ENCODE results near the gene HNRNPH2. TPM values are rescaled to one million over a fixed set of nuclear protein-coding genes. Genes with fewer than 3 reads are reported as not detected.

The HNRNPH2 gene
- polyA plus RNA-seq, 1 of the 3 experiments (the other 2 are of a cell fraction): 32.5 TPM

GRCh38 chrX:101395789-101396188 is 12.2 kb upstream of the HNRNPH2 start:
- 100% methylated on average over 1 of the region's 1 CpG for WGBS (ENCODE audit: low lambda C conversion rate)
- ChIA-PET POLR2A (interaction anchor here (1.0 kb wide), 1 partner anchor 298 kb away, joined by 4 read pairs; the partner anchor contains the start of gene CENPI), CTCF (no interaction called here)
- peaks cover 5% of the 10 kb centered on the region for H4K20me1 ChIP-seq (ENCODE audit: insufficient read depth)
- no peak for TF ChIP-seq SIN3A (IDR thresholded peaks at IDR 0.05; ENCODE audit: borderline replicate concordance, low read depth, low read length)
- no peak overlapping the region for H3K4me2 ChIP-seq
- no peak for DNase-seq
- no peak overlapping the region for H3K9ac ChIP-seq
- H3K9me2 ChIP-seq: no peaks in the 10 kb centered on the region
- no peaks in the 10 kb centered on the region for H3K27me3 ChIP-seq (ENCODE audit: insufficient read depth)
- H3K4me3 ChIP-seq (ENCODE audit: low read depth in 2 of 2, low read length in 1 of 2): no peak overlapping the region
- H3K9me3 ChIP-seq: no peaks in the 10 kb centered on the region
- H3K27ac ChIP-seq (ENCODE audit: low read depth in 2 of 2, low read length in 1 of 2): no peak overlapping the region
- H3K79me2 ChIP-seq (ENCODE audit: insufficient read depth): peaks cover 22% of the 10 kb centered on the region; the same call in 1 of the 2 replicates
- H3K4me1 ChIP-seq (ENCODE audit: control insufficient read depth in 1 of 2, insufficient read depth in 2 of 2, low read depth in 1 of 2, low read length in 1 of 2): peaks cover 4 to 10% of the 10 kb centered on the region in 2 experiments; a peak in 2 of 4 replicates
- peaks cover 35 to 37% of the 10 kb centered on the region in 2 experiments for H3K36me3 ChIP-seq (replicated peaks in 1 of 2; ENCODE audit: control insufficient read depth in 1 of 2, insufficient read depth in 2 of 2, low read length in 1 of 2)
- H3F3A ChIP-seq (replicated peaks; ENCODE audit: insufficient read depth): peaks cover 39% of the 10 kb centered on the region
- no peak overlapping the region for H2AFZ ChIP-seq (ENCODE audit: low read depth)

DNA sequence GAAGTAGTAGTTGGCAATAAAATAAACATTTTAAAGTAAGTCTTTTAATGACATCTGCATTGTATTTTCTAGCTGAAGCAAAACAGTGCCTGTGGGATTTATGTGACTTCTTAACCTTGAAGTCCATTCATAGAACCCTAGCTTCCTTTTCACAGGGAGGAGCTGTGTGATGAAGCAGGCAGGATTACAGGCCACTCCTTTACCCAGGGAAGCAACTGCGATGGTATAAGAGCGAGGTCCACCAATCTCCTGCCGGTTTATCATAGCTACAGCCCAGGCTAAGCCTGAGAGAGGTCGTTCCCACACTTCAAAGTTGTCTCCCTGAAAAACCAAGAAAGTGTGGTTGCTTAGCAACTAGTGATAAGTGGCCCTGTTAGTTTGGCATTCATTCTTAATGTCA is 10.2 kb upstream of the HNRNPH2 start:
- ChIA-PET POLR2A (interaction anchor here (1.4 kb wide), 1 partner anchor 10 kb away, joined by 4 read pairs; the partner anchor contains the start of gene GLA), CTCF (interaction anchor here (0.7 to 1.9 kb wide), 3 partner anchors 17 to 727 kb away, joined by 3 to 6 read pairs (median 3); no protein-coding TSS in a partner anchor)
- Histone ChIP-seq H3K9me3 (no peaks in the 10 kb centered on the region), H3K4me3 (ENCODE audit: low read depth in 2 of 2, low read length in 1 of 2) (no peak overlapping the region), H4K20me1 (ENCODE audit: insufficient read depth) (peaks cover 5% of the 10 kb centered on the region), H3K4me1 (ENCODE audit: control insufficient read depth in 1 of 2, insufficient read depth in 2 of 2, low read depth in 1 of 2, low read length in 1 of 2) (peaks cover 0 to 3% of the 10 kb centered on the region in 2 experiments; a peak in 1 of 4 replicates), H3K9ac (no peak overlapping the region), H3K4me2 (no peak overlapping the region), H3K27ac (ENCODE audit: low read depth in 2 of 2, low read length in 1 of 2) (no peak overlapping the region), H3K79me2 (ENCODE audit: insufficient read depth) (peaks cover 7% of the 10 kb centered on the region; the same call in 1 of the 2 replicates), H3K36me3 (replicated peaks in 1 of 2; ENCODE audit: control insufficient read depth in 1 of 2, insufficient read depth in 2 of 2, low read length in 1 of 2) (peaks cover 27% of the 10 kb centered on the region in 2 experiments), H3K27me3 (ENCODE audit: insufficient read depth) (no peaks in the 10 kb centered on the region), H2AFZ (ENCODE audit: low read depth) (no peak overlapping the region), H3F3A (replicated peaks; ENCODE audit: insufficient read depth) (peaks cover 33% of the 10 kb centered on the region), H3K9me2 (no peaks in the 10 kb centered on the region)
- TF ChIP-seq FOXJ3 (CRISPR knock-in tag; IDR thresholded peaks at IDR 0.05) (no peak), ELF1 (IDR thresholded peaks at IDR 0.05) (no peak), SIN3A (IDR thresholded peaks at IDR 0.05; ENCODE audit: borderline replicate concordance, low read depth, low read length) (no peak), EP300 (IDR thresholded peaks at IDR 0.05; ENCODE audit: borderline replicate concordance in 1 of 2, low read depth in 1 of 2, low read length in 1 of 2) (no peak), TCF12 (IDR thresholded peaks at IDR 0.05) (no peak), FOXM1 (IDR thresholded peaks at IDR 0.05; ENCODE audit: low read depth) (no peak), MEF2A (IDR thresholded peaks at IDR 0.05; ENCODE audit: borderline replicate concordance, low read depth) (no peak)
- 66% methylated on average over 2 of the region's 4 CpGs for WGBS (ENCODE audit: low lambda C conversion rate)
- DNase-seq: no peak

DNA sequence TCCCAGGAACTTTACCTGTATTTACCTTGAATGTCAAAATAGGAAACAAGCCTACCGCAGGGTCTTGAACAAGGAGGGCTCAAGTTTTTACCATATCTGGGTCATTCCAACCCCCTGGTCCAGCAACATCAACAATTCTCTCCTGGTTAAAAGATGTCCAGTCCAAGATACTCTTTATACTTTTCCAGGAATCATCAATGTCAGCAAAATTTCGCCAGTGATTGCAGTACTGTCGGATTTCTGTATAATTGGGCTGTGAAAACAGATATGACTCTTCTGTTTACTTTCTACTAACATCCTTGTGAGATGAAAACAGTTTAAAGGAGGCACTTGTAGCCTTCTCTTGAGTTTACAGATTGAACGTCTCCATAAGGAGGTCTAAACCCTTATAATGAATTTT is 9.3 kb upstream of the HNRNPH2 start:
- Histone ChIP-seq H3K79me2 (ENCODE audit: insufficient read depth) (0 out of 2 replicates have a peak, but pooled peaks cover 4% of the 10 kb centered on the region), H3K27me3 (ENCODE audit: insufficient read depth) (no peaks in the 10 kb centered on the region), H3K9ac (no peak overlapping the region), H3K27ac (ENCODE audit: low read depth in 2 of 2, low read length in 1 of 2) (no peak overlapping the region), H3K36me3 (replicated peaks in 1 of 2; ENCODE audit: control insufficient read depth in 1 of 2, insufficient read depth in 2 of 2, low read length in 1 of 2) (peaks cover 19 to 25% of the 10 kb centered on the region in 2 experiments), H3K4me2 (no peak overlapping the region), H3K9me2 (no peaks in the 10 kb centered on the region), H3K9me3 (no peaks in the 10 kb centered on the region), H4K20me1 (ENCODE audit: insufficient read depth) (peaks cover 5% of the 10 kb centered on the region), H3F3A (replicated peaks; ENCODE audit: insufficient read depth) (peaks cover 25% of the 10 kb centered on the region), H3K4me1 (ENCODE audit: control insufficient read depth in 1 of 2, insufficient read depth in 2 of 2, low read depth in 1 of 2, low read length in 1 of 2) (no peaks in the 10 kb centered on the region), H3K4me3 (ENCODE audit: low read depth in 2 of 2, low read length in 1 of 2) (no peak overlapping the region), H2AFZ (ENCODE audit: low read depth) (no peak overlapping the region)
- WGBS (ENCODE audit: low lambda C conversion rate): 94% methylated on average over 4 of the region's 4 CpGs
- no peak for DNase-seq
- TF ChIP-seq POLR2AphosphoS5 (IDR thresholded peaks at IDR 0.05; ENCODE audit: low read depth, low read length) (no peak), FOXJ3 (CRISPR knock-in tag; IDR thresholded peaks at IDR 0.05) (no peak), NRF1 (IDR thresholded peaks at IDR 0.05; ENCODE audit: low read depth, low read length) (no peak), PBX3 (IDR thresholded peaks at IDR 0.05) (no peak), RXRA (IDR thresholded peaks at IDR 0.05; ENCODE audit: borderline replicate concordance, low read depth) (no peak), SMC3 (IDR thresholded peaks at IDR 0.05; ENCODE audit: low read depth, low read length) (no peak)
- TF ChIP-seq, protein P1, sequence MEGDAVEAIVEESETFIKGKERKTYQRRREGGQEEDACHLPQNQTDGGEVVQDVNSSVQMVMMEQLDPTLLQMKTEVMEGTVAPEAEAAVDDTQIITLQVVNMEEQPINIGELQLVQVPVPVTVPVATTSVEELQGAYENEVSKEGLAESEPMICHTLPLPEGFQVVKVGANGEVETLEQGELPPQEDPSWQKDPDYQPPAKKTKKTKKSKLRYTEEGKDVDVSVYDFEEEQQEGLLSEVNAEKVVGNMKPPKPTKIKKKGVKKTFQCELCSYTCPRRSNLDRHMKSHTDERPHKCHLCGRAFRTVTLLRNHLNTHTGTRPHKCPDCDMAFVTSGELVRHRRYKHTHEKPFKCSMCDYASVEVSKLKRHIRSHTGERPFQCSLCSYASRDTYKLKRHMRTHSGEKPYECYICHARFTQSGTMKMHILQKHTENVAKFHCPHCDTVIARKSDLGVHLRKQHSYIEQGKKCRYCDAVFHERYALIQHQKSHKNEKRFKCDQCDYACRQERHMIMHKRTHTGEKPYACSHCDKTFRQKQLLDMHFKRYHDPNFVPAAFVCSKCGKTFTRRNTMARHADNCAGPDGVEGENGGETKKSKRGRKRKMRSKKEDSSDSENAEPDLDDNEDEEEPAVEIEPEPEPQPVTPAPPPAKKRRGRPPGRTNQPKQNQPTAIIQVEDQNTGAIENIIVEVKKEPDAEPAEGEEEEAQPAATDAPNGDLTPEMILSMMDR (IDR thresholded peaks at IDR 0.05): no peak
- ChIA-PET POLR2A (interaction anchor here (1.4 kb wide), 1 partner anchor 9 kb away, joined by 4 read pairs; the partner anchor contains the start of gene GLA), CTCF (interaction anchor here (1.1 to 4.1 kb wide), 3 partner anchors 8 to 728 kb away, joined by 3 to 17 read pairs (median 6); partner anchors contain the start of gene RPL36A)

Data from SK-N-SH (cell line).